Ovary (tissue), 3 donors: ENCODE measurements around the gene ABHD15.

ENCODE experiments used
- CTCF ChIP-seq, 3 donors: fragments of 450-650 bp in 2 of 3; fragments of 200-600 bp in 1 of 3; IDR thresholded peaks; one replicate each; pipeline versions ENCODE4 v1.5.1 to v1.8.0; 2016 to 2022; ENCODE audit warnings: antibody characterized with exemption in 3 of 3, mild to moderate bottlenecking in 1 of 3
- EP300 ChIP-seq: sonication (generic); formaldehyde crosslinking; IDR thresholded peaks from one replicate; pipeline ENCODE4 v1.6.1; 2017; ENCODE audit warnings: antibody characterized with exemption
- POLR2A ChIP-seq: fragments of 450-650 bp; IDR thresholded peaks from one replicate; pipeline ENCODE4 v1.6.1; 2017; ENCODE audit warnings: antibody characterized with exemption, mild to moderate bottlenecking, moderate library complexity
- donor health status: DM: no; HTN: no; CAD: no.

DNA sequence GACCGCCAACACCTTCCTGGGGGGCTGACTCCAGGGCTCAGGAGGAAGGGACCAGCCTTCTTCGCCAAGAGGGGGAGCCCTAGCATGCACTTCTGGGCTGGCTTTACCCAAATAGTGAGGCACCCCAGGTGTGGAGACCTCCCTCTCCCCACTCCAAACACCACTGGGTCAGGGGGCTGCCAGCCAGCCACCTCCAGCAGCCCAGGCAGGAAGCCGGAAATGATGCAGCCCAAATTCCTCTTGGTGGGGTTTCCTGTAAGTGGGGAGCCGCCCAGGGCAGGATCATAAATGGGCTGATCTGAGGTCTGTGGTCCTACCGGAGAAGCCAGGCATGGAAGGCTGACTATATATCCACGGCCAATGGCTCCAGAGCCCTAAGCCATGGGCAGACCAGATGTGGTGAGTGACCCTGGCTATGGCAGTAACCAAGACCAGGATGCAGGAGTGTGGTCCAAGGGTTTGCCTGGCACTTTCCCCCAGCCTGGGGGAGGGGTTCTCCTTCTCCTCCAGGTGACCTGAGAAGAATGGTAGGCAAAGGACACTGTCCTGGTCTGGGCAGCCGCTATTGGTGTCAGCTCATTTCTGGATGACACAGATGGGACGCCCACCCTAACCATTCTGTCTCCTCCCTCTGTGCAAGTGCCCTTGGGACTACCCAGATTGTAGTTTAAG is 18.4 kb upstream of the ABHD15 start:
- TF ChIP-seq CTCF (IDR thresholded peaks at IDR 0.05) (no peak), POLR2A (no peak), EP300 (no peak)
